22Rv1 (cell line): Measurements from ENCODE around the gene SLC9C2.

Experiments
- CTCF ChIP-seq: fragments of 450-650 bp; IDR thresholded peaks from 2 replicates; pipeline ENCODE4 v1.5.1; 2017; ENCODE audit warnings: mild to moderate bottlenecking
- ZFX ChIP-seq: fragments of 450-650 bp; IDR thresholded peaks from 2 replicates; pipeline ENCODE4 v1.6.1; 2017; ENCODE audit warnings: antibody characterized with exemption, borderline replicate concordance

GRCh38 chr1:173473599-173474011, 129.3 kb downstream of the SLC9C2 start:
- TF ChIP-seq CTCF (no peak), ZFX (no peak)
